Stimulated activated CD8-positive, alpha-beta memory T cell treated with anti-CD3 and anti-CD28 coated beads, Interleukin-7, amount 100 ng/mL, for 24 hours (primary cell): ENCODE measurements around the gene TASL.
"Not testable (repeated sequence)": the region's sequence is repeated elsewhere in the genome, so short reads cannot be mapped to it uniquely, and the experiment has no call there.

ENCODE experiments used
- DNase-seq: peaks from one replicate; pipeline ENCODE4 v3.0.0-alpha.2; 2020; ENCODE audit warnings: low read depth

Gene TASL, protein sequence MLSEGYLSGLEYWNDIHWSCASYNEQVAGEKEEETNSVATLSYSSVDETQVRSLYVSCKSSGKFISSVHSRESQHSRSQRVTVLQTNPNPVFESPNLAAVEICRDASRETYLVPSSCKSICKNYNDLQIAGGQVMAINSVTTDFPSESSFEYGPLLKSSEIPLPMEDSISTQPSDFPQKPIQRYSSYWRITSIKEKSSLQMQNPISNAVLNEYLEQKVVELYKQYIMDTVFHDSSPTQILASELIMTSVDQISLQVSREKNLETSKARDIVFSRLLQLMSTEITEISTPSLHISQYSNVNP

DNA sequence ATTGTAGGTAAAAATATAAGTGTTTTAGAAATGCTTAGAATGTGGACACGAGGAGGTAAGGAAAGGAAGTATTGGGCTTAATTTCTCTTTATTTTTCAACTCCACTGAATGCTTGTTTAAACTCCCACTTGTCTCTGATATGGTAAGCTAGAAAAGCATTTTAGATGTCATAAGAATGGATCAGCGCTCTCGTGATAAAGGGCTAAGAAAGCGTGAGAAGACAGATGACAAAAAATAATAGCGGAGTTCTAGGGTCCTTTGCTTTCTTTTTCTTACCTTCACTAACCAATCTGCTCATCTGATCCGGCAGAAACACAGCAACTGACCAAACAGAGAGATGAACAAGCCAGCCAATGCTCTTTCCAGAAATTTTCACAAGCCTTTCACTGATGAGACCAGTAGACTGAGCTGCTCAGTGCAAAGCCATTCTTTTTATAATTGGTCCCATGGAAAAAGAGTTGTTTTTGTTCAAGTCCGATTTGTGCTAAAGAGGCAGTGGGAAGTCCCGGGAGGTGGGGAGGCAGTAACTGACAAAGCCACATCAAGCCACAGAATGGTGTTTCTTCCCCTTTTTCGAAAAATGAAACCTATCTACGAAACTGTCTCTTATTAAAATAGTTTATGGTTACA lies at the start of gene TASL:
Gene TASL (minus strand): TSS at position 405 of the 630 bp plus-strand sequence. CDS start 17,411 bp downstream, outside the sequence.
- DNase-seq = no peak

DNA sequence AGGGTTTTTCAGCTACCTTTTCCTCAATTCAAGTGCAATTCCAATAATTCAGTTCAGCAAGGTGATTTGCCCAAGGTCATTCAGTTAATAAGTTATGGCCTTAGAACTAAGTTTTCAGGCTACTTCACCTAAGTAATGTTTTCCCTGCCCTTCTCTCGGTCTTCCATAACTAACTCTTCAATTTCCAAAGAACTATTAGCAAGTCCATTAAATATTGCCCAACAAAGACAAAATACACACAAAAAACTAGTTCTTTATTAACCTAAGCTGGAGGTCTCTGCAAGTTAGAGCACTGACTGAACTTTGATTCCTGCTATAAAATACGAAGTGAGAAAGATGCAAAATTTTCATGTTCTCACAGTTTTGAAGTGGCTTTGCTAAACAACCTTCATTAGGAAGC lies 48.8 kb upstream of the TASL start:
- DNase-seq = no peak

DNA sequence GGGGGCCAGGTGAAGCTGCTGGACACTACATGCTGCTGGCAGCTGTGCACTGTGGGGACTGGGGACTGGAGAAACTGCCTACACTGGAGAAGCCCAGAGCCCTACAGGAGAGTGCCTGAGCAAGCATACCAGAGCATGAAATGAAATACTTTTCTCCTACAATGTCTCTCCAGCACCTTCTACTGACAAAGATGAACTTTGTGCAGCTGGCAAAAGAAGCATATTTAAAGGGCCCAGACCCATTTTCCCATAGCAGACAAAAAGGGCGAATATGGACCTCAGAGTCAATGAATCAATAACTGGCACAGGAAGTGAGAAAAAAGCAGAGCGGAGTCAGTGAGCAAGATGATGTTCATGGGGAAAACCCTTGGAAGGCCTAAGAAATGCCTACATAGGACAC lies 44.8 kb upstream of the TASL start:
- DNase-seq = no peak

DNA sequence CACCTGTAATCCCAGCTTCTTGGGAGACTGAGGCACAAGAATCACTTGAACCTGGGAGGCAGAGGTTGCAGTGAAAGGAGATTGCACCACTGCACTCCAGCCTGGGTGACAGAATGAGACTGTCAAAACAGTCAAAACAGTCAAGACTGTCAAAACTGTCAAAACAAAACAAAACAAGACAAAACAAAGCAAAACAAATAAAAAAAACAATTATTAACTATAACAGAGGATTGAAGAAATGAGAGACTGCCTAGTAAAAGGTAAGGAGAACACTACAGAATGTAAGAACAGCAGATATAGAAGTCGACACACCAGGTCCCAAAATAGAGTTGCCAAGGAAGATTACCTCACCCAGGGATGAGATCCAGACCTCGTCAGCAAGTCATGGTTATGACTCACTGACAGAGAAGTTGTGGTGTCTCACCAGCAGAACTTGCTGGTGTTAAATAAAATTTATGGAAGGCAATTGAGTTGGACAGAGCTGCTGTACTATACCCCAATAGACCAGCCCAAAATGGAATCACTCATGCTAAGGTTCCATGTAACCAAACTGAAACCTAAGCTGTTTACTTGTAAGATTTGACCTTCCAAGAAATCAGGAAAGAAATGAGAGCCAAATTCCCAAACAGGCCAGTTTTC lies 43.5 kb upstream of the TASL start:
- no peak for DNase-seq

DNA sequence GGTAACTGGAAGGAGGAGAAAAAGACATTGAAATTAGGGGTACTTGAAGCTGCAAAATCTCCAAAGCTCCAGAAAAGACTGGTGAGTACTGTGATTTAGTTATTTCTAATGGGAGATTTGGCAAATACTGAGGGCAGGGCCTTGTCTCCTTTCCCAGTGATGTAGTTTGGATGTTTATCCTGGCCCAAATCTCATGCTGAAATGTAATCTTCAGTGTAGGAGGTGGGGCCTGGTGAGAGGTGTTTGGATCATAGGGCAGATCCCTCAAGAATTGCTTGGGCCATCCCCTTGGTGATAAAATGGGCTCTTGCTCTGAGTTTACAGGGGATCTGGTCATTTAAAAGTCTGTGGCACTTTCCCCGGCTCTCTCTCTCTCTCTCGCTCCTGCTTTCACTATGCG lies 42.6 kb upstream of the TASL start:
- no peak for DNase-seq

DNA sequence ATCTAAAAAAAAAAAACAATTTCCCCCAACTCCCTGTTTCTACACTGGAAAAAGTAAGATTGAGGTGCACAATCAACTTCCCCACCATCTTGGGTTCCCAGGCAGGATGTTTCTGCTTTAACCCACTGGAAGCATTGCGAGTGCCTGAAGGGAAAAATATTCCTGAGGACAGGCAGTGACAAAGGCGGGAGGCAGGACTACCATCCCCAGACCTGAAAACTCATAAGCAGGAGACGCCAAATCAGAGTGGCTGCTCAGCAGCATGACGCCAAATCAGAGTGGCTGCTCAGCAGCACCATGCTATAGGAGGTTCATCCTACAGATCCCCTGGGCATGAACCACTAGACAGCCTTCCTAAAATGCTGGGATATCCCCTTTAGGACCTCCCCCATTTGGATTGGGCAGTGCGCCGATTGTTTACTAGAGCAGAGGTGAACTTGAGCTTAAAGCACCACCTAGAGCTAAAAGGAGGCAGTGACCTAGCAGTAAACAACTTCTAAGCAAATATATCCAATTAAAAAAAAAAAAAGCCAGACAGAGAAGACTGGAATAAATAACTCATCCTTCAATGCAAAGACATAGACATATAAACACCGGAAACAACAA lies 40.7 kb upstream of the TASL start:
- no peak for DNase-seq

DNA sequence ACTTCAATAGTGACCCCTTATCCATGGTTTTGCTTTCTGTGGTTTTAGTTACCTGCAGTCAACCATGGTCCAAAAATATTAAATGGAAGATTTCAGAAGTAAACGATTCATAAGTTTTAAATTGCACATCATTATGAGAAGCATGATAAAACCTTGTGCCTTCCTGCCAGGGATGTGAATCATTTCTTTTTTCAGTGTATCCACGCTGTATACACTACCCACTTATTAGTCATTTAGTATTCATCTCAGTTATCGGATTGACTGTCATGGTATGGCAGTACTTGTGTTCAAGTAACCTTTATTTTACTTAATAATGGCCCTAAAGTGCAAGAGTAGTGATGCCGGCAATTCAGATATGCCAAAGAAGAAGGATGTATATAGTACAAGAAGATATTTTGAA lies 37.7 kb upstream of the TASL start:
- no peak for DNase-seq

DNA sequence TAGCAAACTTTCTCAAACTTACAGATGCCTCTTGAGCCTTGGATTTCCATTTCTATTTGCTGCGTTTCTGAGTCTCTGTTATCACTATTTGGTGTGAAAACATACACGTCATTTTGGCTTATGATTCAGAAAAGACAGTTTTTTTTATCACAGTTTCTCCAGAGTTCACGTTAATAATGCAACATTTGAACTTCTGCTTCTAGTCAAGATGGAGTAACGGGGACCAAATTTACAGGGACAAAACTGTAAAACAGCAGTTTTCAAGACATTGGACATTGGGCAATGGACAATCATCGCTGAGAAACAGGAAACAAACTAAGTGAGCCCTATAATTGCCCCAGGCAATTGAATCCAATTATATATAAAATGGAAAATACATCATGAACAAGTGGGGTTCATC lies 36.2 kb upstream of the TASL start:
- DNase-seq = no peak

DNA sequence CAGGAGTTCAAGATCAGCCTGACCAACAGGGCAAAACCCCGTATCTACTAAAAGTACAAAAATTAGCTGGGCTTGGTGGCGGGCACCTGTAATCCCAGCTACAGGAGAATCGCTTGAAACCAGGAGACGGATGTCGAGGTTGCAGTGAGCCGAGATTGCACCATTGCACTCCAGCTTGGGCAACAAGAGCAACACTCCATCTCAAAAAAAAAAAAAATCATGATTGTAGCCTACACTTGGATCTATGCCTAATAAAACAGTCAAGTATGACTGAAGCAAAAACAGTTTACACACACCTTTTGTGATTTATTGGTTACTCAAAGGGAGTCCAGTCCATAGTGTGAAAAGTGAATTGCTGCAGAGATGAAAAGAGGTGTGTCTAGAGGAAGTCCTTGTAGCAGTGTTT lies 34.7 kb upstream of the TASL start:
- DNase-seq = no peak

DNA sequence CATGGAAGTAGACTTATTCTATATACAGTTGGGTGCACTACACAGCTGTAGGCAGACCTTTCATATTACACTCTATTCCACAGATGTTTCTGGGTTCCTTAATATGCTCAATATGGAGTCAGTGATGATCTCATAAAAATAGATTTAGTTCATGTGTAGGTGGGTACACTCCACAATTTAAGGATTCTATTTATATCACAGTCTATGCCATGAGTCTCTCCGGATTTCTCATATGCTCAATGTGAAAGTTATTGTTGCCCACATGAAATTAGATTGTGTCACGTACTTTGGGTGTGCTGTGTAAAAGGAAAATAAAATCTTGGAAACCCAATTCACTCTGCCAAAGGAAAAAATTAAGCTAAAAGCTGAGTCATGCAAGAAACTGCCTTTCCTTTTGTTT lies 32.5 kb upstream of the TASL start:
- no peak for DNase-seq

DNA sequence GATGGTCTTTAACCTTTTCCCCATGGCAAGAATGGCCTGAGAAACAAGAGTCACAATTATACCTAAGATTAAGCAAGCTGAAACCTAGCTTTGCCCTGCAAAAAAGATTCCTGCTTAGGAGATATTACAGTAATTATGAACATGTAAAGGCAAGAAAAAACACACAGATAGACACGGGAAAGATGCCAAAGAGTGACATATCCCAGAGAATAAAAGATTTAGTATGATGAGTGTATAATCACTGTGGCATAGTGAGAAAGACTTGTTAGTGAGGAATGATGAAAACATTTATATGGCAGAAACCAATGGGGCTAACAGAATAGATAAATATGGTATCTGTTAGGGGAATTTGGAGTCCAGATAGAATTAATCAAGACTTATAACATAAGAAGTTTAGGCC lies 29.6 kb upstream of the TASL start:
- DNase-seq = no peak

DNA sequence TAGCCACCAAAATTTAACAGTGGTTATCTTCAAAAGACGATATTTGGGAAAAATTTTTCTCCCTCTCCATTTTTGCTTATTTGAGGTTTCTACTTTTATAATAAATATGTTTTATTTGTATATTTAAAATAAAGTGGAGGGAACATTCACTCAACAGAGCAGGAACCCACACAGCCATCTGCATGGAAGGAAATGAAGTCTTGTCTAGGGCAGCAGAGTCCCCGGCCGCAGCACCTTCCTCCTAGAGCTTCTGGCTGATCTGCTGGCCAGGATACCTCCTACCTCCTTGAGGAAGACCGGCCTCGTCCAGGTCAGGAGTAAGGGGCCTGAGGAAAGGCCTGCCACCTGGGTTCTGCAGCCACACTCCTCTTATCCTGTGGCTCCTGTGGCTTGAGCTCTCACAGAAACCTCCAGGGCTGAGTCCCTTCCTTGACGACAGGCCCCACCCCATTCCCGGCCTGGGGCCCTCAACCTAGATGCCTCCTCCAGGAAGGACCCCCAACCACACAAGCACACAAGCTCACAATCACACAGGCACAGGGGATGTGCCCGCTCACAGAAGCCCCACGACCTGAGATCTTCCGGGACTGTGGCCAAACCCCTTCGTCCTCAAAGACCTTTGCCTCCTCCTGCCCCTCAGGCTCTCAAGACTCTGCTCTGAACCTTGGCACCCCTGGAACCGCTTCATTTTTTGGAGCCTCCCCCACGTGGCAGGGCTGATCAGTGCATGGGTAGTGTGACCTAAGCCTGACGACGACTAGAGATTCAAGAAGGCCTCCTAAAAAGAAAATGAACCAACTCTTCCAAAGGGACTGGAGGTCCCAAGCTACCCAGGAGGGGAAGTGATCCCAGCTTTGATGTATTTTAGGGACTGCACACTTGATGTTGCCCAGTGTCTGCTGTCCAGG lies 23.0 kb upstream of the TASL start:
- DNase-seq = not testable (repeated sequence)

DNA sequence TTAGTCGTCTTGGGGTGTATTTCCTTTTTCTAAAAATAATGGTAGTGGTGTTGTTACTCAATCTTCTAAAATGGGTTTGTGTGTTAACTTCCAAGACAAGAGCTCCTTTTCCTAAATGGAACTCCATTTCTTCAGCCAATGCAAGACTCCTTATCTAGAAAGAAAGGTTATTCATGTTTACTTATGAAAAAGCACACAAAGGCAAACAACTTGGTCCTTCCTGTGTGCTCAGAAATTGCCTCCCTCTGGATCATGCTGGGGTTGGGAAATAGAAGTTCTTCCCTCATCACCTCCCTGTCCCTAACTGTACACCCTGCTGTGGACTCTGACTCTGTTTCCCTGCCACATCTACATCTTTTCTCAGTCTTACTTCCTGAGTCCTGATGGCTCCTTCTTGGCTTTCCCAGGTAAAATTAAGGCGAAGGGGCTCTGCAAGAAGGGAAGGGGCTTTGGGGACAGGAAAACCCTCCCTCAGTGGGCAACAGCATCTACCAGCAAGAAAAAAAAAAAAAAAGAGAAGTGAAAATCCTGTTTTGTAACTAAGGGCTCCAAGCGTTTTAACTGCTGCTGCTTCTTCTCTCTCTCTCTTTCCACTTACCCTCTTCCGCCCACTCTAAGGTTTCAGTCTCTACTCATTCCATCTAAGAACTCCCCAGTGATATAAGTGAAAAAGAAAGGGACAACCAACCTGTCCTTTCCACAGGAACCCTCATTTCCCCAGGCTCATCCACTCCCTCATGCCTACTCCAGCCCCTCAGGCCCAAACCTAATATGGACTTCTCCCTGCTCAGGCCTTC lies 19.8 kb upstream of the TASL start:
- DNase-seq = no peak

DNA sequence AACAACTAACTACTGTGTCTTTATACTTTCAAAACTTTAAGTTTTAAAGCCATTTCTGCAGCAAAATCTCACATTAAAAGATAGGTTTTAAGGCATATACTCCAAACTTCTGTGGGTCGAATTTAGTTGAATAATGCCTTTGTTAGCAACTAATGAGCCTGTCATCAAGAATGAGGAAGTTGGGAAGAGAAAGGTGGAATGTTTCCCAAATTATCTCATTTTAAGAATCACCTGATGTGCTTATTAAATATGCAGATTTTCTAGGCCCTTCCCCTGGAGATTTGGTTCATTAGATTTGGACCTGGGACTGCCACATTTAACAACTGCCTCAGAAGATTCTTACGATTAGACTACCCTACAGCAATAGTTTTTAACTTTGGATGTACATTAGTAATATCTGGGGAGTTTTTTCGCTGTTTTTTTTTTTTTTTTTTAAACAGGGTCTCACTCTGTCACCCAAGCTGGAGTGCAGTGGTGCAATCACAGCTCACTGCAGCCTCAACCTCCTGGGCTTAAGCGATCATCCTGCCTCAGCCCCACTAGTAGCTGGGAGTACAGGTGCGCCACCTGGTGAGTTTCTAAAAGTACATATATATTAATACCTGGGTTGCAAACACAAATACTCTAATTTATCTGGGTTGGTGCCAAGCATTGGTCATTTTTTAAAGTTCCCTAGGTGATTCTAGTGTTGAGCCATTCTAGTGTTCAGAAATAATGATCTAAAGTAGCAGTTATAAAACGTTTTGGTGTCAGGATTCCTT lies 16.1 kb upstream of the TASL start:
- no peak for DNase-seq

DNA sequence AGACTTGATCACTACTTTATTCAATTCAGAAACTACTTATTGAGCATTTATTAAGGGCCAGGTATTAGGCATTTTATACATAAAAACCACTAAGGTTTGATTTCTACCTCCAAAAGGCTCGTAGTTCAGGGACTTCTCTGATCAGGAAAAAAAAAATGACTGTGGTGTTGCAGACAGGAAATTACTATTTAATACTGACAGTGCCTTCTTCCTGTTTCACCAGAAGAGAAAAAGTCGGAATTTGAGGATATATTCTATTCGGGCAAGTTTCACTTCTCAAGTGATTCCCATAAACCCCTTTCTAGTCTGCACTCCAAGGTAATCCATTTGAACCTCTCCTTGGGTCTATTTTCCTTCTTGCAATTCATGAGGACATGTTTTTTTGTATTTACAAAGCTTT lies 15.3 kb upstream of the TASL start:
- DNase-seq = no peak

DNA sequence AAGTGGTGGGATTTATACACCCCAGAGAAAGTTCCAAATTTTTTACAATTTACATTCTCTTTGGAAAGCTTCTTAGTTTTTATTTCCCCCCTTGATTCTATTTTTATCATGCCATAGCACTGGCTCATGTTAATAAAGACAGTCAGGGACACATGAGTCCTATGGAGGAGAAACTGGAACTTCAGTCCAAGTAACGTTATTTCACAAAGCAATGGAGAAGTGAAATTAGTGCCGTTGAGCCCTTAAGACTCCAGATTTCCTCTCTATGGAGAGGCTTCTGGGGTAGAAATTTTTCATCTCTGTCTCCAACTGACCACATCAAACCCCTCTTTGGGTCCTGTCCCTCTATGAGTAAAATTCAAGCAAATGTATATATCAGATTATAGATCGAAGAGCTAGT lies 12.8 kb upstream of the TASL start:
- DNase-seq = no peak

DNA sequence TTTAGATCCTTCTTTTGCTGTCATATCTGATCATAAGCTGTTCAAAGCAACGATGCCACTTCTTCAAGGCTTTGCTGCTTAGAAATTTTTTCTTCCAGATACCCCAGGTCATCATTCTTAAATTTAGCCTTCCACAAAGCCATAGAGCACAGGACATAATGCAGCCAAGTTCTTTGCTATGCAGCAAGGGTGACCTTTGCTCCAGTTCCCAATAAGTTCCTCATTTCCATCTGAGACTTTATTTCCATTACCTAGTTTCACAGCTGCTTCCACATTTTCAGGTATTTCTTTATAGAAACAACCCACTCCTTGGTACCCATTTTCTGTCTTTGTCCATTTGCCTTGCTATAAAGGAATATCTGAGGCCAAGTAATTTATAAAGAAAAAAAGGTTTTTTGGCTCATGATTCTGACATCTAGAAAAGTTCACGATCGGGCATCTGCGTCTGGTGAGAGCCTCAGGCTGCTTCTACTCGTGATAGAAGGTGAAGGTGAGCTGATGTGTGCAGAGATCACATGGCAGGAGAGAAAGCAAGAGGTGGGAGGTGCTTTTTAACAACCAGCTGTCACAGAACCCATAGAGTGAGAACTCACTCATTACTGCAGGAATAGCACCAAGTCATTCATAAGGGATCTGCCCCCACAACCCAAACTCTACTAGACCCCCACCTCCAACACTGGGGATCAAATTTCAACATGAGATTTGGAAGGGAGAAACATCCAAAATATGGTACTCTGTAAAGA lies 11.8 kb upstream of the TASL start:
- DNase-seq = no peak

DNA sequence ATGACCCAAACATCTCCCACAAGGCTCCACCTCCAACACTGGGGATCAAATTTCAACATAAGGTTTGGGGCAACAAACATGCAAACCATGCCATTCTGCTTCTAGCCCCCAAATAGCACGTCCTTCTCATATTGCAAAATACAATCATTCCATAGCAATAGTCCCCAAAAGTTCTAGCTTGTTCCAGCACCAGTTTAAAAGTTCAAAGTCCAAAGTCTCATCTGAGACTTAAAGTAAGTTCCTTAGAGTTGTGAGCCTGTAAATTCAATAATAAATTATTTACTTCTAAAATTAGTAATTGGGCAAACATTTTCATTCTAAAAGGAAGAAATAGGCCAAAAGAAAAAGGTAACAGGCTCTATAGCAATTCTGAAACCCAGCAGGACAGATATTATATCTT lies 8.9 kb upstream of the TASL start:
- DNase-seq = no peak

DNA sequence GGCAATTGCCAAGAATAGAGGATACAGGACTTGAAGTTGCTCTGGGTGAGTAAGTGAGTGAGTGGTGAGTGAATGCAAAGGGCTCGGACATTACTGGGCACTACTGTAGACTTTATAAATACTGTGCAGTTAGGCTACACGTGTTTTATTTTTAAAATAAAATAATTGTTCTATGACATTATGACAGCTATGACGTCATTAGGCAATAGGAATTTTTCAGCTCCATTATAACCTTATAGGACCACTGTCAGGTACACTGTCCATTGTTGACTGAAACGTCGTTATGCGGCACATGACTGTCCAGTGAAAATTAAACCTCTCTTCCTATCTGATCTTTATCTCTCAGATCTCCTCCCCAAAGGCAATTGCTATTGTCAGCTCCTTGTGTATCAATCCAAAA lies 5.1 kb upstream of the TASL start:
- no peak for DNase-seq

DNA sequence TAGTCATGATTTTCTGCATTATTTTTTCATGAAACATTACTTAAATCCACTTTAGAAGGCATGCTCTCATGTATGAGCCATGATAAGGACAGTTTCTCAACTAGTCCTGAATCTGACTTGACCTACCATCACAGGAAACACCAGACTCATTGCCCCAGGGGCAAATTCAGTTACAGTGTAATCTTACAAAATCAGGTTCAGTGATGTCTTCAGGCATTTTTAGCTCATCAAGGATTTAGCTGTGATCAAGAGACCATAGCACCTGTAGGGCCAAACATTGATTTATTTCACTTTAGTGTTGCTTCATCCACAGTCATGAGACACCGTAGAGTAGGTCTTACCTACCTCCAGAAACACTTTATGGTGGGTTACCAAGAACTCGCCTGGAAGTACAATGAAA lies 3.1 kb upstream of the TASL start:
- no peak for DNase-seq
